ENCODE data around the gene ZBTB7B. TPM values are rescaled to one million over a fixed set of nuclear protein-coding genes. Genes with fewer than 3 reads are reported as not detected.

Gene ZBTB7B
- total RNA-seq, 4 donors from 2014 or later, result 45.5 to 63.4 (median 49.5) TPM

DNA sequence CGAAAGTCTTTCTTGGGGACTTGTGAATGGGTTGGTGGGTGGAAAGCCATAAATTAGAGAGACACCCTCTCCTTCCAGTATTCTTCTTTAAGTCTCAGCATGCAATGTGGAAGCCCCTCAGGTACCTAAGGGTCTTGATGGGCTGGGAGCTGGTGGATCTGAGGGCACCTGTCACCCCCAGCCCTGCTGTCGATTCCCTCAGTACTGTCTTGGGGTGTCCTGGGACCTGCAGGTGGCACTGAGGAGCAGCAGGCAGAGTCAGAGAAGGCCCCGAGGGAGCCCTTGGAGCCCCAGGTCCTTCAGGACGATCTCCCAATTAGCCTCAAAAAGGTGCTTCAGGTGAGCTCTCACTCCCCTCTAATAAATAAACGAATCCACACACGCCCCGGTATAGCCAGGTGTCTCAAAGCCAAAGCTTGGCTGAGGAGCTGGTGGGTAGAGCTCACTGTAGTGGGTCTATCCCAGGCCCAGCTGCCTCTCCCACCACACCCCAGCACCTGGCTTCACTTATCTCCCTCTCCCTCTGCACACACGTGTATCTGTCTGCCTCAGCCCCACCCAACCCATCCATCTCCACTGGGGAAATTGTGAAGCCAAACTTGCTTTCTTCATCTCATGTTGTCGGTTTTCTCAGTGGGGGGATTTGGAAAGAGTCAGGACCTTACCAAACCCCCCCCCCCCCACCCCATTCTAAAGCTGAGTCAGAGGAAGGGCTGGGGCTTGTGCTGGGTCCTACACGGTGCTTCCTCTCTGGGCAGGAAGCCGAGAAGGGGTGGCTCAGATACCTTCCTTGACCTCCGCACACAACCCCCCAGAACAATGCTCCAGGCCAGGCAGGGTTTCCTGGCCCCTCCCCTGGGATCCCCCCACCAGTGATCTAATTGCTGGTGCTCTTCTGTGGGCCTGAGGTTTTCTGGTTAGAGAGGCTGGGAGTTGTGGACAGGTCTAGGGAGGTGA lies 50.1 kb downstream of the ZBTB7B start:
- Histone ChIP-seq H3K27ac (peak overlapping the region in 3 of 4 donors; percentile 87 to 96 (median 94)), H3K36me3 (peaks cover 0 to 43% of the 10 kb centered on the region in 2 donors), H3K9me3 (no peaks in the 10 kb centered on the region), H3K4me1 (peaks cover 0 to 48% (median 17%) of the 10 kb centered on the region in 3 donors), H3K4me3 (peak overlapping the region; percentile 62 to 65), H3K27me3 (no peaks in the 10 kb centered on the region)
- ATAC-seq, result no peak
- WGBS, 2 donors (ENCODE audit: low coverage in 1 of 2), result 28 to 43% methylated on average over 4 of the region's 12 CpGs
- TF ChIP-seq POLR2AphosphoS5 (IDR thresholded peaks at IDR 0.05) (no peak), POLR2A (IDR thresholded peaks at IDR 0.05) (no peak), EP300 (IDR thresholded peaks at IDR 0.05) (no peak)
- TF ChIP-seq, protein P1, sequence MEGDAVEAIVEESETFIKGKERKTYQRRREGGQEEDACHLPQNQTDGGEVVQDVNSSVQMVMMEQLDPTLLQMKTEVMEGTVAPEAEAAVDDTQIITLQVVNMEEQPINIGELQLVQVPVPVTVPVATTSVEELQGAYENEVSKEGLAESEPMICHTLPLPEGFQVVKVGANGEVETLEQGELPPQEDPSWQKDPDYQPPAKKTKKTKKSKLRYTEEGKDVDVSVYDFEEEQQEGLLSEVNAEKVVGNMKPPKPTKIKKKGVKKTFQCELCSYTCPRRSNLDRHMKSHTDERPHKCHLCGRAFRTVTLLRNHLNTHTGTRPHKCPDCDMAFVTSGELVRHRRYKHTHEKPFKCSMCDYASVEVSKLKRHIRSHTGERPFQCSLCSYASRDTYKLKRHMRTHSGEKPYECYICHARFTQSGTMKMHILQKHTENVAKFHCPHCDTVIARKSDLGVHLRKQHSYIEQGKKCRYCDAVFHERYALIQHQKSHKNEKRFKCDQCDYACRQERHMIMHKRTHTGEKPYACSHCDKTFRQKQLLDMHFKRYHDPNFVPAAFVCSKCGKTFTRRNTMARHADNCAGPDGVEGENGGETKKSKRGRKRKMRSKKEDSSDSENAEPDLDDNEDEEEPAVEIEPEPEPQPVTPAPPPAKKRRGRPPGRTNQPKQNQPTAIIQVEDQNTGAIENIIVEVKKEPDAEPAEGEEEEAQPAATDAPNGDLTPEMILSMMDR (IDR thresholded peaks at IDR 0.05), result peak in 2 of 4 experiments; percentile 22 to 27

DNA sequence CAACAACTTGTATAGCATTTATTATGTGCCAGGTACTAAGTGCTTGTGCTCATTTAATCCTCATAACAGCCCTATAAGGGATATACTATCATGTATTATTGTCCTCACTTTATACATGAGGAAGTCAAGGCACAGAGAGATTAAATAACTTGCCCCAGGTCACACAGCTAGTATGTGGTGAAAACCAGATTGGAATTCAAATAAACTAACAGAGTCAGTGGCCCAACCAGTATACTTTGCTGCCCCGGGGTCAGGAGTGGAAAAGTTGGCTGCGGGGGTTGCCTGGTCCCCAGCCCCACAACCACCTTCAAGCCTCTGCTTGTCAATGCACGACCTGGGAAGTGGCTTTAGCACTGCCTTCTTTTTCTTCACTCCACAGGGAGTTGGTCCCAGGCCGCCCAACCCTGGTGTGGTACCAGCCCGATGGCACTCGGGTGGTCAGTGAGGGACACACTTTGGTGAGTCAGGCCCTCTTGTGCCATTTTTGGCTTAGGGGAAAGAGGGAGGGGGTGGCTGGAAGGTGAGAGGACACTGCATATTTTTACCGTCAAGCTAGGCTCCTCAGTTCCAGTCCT lies 51.0 kb downstream of the ZBTB7B start:
- no peak for ATAC-seq

DNA sequence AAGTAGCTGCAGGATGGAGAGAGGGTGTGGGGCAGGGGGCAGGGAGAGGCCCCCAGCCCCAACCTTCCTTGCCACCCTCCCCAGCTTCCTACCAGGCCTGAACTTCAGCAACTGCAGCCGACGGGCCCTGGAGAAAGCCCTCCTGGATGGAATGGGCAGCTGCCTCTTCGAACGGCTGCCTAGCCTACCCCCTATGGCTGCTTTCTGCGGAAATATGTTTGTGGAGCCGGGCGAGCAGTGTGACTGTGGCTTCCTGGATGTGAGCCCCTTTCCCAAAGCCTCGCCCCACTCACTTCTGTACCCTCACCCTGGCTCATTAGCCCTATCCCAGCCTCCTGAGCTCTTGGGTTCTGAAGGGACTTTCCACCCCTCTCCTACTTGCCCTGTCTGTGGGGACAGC lies 54.5 kb downstream of the ZBTB7B start:
- no peak for ATAC-seq
- Histone ChIP-seq H3K9me3 (no peaks in the 10 kb centered on the region), H3K4me3 (no peak overlapping the region), H3K4me1 (peaks cover 0 to 40% (median 22%) of the 10 kb centered on the region in 3 donors), H3K27ac (no peak overlapping the region), H3K27me3 (no peaks in the 10 kb centered on the region), H3K36me3 (peaks cover 0 to 87% of the 10 kb centered on the region in 2 donors)
- TF ChIP-seq POLR2A (IDR thresholded peaks at IDR 0.05), result no peak
- TF ChIP-seq, protein P1 (IDR thresholded peaks at IDR 0.05), result no peak
- no peak for TF ChIP-seq EP300 (IDR thresholded peaks at IDR 0.05)
- no peak for TF ChIP-seq POLR2AphosphoS5 (IDR thresholded peaks at IDR 0.05)
- 94% methylated on average over 5 of the region's 8 CpGs; no CpG with 5 or more reads in 1 of the 2 donors for WGBS, 2 donors (ENCODE audit: low coverage in 1 of 2)

More for the DNA sequence above, 51.0 kb downstream of the ZBTB7B start:
- 100% methylated on average over 1 of the region's 7 CpGs; no CpG with 5 or more reads in 1 of the 2 donors for WGBS, 2 donors (ENCODE audit: low coverage in 1 of 2)
- peaks cover 0 to 48% (median 17%) of the 10 kb centered on the region in 3 donors for H3K4me1 ChIP-seq
- peak overlapping the region in 2 of 4 donors; percentile 29 to 87 for H3K27ac ChIP-seq
- no peaks in the 10 kb centered on the region for H3K27me3 ChIP-seq
- peaks cover 0 to 52% of the 10 kb centered on the region in 2 donors for H3K36me3 ChIP-seq
- H3K9me3 ChIP-seq, result no peaks in the 10 kb centered on the region
- TF ChIP-seq, protein P1 (IDR thresholded peaks at IDR 0.05), result no peak
- TF ChIP-seq POLR2AphosphoS5 (IDR thresholded peaks at IDR 0.05) (no peak), POLR2A (IDR thresholded peaks at IDR 0.05) (no peak), EP300 (IDR thresholded peaks at IDR 0.05) (no peak)
- H3K4me3 ChIP-seq, result no peak overlapping the region

DNA sequence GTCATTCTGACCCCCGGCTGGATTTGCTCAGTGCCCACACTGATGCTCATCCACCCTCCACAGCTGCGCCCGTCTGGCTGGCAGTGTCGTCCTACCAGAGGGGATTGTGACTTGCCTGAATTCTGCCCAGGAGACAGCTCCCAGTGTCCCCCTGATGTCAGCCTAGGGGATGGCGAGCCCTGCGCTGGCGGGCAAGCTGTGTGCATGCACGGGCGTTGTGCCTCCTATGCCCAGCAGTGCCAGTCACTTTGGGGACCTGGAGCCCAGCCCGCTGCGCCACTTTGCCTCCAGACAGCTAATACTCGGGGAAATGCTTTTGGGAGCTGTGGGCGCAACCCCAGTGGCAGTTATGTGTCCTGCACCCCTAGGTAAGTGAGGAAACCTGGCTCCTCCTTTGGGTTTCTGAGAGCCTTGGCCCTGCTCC lies 55.2 kb downstream of the ZBTB7B start:
- Histone ChIP-seq H3K9me3 (no peaks in the 10 kb centered on the region), H3K4me1 (peaks cover 0 to 40% (median 23%) of the 10 kb centered on the region in 3 donors), H3K36me3 (peaks cover 0 to 87% of the 10 kb centered on the region in 2 donors), H3K4me3 (no peak overlapping the region), H3K27ac (no peak overlapping the region), H3K27me3 (no peaks in the 10 kb centered on the region)
- no peak for TF ChIP-seq POLR2AphosphoS5 (IDR thresholded peaks at IDR 0.05)
- TF ChIP-seq, protein P1 (IDR thresholded peaks at IDR 0.05), result peak in 1 of 4 experiments; percentile 6
- ATAC-seq, result no peak
- no CpG with 5 or more reads among the region's 13 CpGs for WGBS, 2 donors (ENCODE audit: low coverage in 1 of 2)
